HG03432 (cell line): Measurements from ENCODE around the gene CKAP4.

ENCODE experiments used
- ATAC-seq: cut with Tn5 transposase; IDR thresholded peaks from one replicate; pipeline ENCODE4 v1.9.1; 2021; ENCODE audit warnings: mild to moderate bottlenecking, moderate library complexity; ENCODE audit not compliant: unreplicated experiment

The CKAP4 gene

GRCh38 chr12:106275458-106275857 is 27.6 kb upstream of the CKAP4 start:
- ATAC-seq: no peak

DNA sequence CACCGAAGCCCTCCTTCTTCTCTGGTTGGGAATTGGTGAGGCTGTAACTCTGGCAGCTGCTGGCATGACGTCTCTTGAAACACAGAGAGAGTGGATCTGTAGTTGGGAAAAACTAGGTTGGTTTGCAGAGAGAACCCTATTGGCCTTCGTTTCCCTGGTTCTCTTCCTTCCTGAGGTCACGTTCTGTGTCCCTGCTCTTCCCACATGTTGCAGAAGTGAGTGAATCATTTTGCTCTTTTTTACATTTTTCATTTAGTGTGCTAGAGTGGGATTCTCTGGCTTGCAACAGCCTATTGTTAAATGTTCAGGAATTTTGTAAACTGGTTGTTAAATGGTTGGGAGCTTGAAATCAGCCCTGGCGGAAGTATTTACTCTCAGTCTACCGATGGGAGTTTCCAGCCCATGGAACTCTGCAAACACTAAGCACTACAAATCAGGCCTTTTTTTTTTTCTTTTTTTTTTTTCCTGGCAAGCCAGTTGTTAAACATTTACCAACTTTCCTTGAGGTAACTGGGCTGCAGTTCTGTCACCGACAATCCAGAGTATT is 26.8 kb upstream of the CKAP4 start:
- no peak for ATAC-seq

DNA sequence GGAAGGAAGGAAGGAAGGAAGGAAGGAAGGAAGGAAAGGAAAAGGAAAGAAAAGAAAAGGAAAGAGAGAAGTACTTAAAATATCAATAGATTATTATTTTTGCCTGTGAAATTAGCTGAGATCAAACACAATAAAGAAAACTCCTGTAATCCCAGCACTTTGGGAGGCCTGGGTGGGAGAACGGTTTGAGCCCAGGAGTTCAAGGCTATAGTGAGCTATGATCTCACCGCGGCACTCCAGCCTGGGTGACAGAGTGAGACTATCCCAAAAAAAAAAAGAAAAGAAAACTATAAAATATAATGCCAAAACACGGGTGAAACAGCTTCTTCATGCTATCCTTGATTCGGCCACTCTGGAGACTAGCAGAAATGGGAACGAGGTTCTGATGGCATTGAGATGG is 26.2 kb upstream of the CKAP4 start:
- ATAC-seq: no peak

DNA sequence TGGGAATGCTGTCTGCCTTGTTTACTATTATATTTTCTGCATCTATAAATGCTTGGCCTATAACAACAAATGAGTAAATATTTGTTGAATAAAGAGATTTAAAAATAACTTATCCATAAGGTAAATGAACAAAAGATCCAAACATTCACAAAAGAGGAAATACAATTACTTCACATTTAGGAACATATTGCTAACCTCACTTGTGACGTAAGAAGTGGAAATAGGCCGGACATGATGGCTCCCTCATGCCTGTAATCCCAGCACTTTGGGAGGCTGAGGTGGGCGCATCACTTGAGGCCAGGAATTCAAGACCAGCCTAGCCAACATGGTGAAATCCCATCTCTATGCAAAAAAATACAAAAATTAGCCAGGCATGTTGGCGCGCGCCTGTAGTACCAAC is 25.7 kb upstream of the CKAP4 start:
- no peak for ATAC-seq

- no peak for ATAC-seq
Measured at GRCh38 chr12:106271575-106272505, 24.0 kb upstream of the CKAP4 start.

GRCh38 chr12:106269150-106269771 is 21.4 kb upstream of the CKAP4 start:
- no peak for ATAC-seq

- ATAC-seq: no peak
Measured at GRCh38 chr12:106267535-106267934, 19.7 kb upstream of the CKAP4 start.

GRCh38 chr12:106265116-106265515 is 17.3 kb upstream of the CKAP4 start:
- ATAC-seq: no peak

DNA sequence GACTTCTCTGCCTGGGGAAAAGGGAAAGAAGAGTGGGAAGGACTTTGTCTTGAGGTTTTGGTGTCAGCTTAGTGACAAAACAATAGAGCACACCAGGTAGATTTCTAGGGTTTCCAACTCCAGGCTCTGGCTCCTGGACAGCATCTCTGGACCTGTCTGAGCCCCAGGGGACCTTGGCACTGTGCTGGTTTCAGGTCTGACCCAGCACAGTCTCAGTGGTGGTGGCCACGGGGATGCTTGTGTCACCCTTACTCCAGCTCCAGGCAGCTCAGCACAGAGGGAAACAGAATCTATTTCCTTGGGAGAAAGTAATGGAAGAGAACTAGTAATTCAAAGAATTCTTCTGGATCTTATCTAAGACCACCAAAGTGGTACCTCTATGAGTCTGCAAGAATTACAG is 11.1 kb upstream of the CKAP4 start:
- ATAC-seq: no peak

DNA sequence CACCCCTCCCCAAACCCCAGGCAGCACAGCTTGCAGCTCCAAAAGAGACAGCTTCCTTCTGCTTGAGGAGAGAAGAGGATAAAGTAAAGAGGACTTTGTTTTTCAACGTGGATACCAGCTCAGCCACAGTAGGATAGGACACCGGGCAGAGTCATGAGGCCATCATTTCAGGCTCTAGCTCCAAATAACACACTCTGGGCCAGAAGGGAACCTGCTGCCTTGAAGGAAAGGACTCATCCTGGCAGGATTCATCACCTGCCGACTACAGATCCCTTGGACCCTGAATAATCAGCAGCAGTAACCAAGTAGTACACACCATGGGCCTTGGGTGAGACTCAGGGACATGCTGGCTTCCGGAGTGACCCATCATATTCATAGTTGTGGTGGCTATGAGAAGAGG is 10.4 kb upstream of the CKAP4 start:
- ATAC-seq: no peak

DNA sequence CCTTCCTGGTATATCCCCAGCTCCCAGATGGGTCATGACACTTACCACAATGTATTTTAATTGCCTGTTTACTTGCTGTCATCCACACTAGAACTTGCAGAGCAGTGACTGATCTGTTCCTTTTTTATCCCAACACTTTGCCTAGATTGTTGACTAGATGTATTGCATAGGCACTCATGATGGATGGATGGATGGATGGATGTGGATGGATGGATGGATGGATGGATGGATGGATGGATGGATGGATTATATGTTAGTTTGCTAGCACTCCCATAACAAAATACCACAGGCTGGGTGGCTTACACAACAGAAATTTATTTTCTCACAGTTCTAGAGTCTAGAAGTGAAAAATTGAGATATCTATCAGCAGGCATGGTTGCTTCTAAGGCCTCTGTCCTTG is 8.7 kb upstream of the CKAP4 start:
- ATAC-seq: no peak

DNA sequence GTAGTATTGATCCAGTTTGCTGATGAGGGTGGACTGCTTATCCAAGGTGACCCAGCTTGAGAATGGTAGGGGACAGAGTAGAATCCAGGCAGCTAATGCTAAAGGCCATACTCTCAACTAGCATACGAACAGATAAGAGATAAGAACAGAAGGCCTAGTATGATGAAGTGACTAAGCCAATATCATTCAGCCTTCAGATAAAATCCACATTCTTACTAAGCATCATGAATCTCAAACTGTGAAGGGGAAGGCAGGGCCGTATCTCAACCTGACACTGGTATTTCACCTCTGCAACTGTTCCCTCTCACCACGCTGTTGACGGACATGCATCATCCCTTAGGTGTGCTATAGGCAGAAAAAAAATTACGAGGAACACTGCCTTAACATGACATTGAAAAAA is 8.1 kb upstream of the CKAP4 start:
- ATAC-seq: no peak

- no peak for ATAC-seq
Measured at GRCh38 chr12:106255493-106255892, 7.7 kb upstream of the CKAP4 start.

DNA sequence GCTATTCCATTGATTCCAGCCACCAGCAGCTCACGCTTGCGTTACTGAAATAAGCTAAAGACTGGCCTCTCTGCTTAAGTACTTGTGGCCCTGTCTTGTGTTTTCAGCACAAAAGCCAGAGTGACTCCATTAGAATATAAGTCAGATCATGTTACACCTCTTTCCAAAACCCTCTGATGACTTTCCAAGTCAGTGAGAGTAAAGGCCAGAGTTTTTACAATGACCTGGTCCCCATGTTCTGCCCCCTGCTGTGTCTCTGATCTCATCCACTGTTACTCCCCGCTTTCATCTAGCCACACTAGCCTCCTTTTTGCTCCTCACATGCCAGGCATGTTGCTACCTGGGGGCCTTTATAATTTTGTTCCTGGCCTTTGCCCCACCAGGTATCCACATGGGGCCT is 6.9 kb upstream of the CKAP4 start:
- ATAC-seq: no peak

DNA sequence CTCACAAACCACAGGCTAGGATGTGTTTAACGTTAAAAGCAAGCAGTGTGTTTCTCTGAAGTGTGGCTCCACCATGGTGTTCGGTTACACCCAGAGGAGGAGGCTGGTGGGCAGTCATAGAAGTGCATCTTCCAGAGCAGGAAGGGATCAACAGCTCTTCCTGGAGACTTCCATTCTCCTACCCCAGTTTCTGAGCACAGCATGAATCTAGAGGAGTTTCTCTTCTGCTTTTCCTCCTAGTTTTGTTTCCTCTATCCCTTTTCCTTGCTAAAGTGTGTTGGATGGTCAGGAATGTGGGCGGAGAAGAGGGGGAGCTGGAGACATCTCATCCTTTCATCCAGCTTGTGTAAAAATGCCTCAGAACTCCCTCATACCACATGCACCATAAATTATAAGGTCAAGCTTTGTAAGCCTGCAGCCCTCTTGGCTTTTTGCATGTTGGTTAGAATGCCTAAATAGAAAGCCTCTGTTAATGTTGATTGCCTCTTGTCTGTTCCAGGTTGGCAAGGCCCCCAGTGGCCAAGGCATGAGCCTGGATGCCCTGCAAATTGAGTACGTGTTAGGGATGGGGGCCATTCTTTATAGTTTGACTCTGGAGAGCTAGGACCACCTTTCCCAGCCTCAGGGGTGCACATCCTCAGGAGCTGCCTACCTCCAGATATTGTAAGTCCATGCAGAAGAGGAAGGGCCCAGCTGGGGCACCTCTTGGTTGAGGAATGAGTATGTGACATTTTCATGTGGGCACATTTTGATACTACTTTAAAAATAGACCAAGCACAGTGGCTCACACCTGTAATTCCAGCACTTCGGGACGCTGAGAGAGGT is 4.0 kb upstream of the CKAP4 start:
- no peak for ATAC-seq

DNA sequence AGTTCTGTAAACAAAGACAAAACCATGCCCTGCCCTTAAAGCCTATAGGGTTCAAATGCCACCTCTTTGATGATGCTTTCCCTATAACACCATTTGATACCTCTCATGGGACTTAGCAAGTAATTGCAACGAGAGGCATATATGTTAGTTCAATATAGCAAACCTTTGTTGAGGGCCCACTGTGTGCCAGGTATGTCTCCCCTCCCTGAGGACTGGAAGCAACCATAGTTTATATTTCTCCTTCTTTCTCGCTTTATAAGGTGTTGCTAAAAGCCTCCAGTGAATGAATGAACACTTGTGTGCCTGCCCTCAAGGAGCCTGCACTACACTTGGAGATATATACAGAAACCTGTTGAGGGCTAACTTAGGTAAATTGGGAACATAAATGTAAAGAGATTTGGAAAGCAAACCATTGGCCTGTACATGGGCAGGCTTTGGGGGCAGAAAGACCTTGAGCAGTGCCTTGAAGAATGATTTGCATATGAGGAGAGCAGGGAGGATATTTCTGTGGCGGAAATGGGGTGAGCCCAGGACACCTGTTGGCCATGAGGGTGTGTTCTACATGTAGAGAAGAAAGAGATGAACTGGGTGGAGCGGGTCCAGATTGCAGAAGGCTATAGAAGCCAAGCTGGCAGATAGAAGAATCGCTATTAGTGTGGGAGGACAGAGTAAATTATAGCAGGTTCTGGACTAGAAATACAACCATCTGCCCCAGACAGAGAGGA is 1.8 kb upstream of the CKAP4 start:
- peak; percentile 66 for ATAC-seq

GRCh38 chr12:106248846-106249371 is 1.1 kb upstream of the CKAP4 start:
- ATAC-seq: peak; percentile 4

DNA sequence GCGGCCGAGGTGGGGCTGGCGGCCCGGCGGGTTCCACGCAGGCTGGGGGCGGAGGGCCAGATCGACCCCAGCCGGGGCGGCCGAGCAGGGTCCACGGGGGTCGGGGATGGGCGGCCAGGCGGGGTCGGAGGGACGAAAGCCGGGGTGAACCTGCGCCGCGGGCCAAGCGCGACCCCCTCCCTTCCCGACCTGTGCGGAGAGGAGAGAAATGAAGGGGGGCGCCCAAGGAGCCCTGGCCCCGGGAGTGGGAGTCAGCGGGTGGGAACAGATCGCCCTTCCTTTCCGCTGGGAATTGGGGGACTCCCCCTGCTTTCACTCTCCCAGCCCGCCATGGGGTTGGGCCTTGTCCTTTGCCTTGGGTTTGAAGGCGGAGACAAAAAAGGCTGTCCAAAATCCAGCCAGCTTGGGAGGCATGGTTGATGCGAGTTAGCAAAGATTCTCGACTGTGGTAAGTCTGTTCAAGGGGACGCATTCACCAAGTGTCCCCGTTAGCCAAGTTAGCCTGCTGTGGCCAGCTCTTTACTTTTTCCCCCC is 559 bp upstream of the CKAP4 start:
- ATAC-seq: peak; percentile 24

DNA sequence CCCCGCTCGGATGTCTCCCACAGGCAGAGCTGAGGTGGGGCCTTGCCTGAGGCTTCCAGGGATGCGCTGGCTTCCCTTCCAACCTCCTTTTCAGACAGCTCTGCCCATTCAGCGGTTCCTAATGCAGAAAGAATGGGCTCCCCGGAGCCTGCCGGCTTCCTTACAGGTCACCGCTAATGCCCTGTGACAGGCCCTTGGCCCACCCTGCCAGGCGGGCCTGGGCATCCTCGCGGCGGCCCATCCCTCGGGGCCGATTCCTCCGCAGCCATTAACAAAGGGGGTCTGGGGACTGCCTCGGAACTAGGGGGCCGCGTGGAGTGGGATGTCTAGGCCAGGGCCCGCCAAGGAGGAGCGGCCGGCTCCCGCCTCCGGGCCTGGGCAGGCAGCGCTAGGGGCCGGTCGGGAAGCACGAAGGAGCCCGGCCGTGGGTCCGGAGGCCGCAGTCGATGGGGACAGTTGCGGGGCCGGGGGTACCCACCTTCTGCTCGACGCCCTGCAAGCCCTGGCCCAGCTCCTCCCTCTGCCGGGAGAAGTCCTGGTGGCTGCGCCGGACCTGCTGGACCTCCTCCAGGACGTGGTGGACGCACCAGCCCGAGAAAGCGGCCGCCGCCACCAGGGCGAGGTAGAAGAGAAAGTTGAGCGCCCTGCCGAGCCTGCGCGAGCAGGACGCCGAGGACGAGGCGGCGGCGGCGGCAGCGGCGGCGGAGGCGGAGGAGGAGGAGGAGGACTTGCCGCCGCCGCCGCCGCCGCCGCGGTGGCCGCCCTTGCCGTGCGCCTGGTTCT is 738 bp downstream of the CKAP4 start:
- ATAC-seq: peak; percentile 29
